K562 (cell line): ENCODE data around the gene SPTAN1. TPM values are rescaled to one million over a fixed set of nuclear protein-coding genes. Genes with fewer than 3 reads are reported as not detected.
"Not testable (repeated sequence)": the region's sequence is repeated elsewhere in the genome, so short reads cannot be mapped to it uniquely, and the experiment has no call there.

Experiments used
- ADNP ChIP-seq: fragments of 200-800 bp; sonication (Bioruptor generic); IDR thresholded peaks from 2 replicates; pipeline ENCODE4 v1.6.1; 2016; ENCODE audit warnings: missing genetic modification characterization, missing compliant biosample characterization
- ARID1B ChIP-seq: fragments of 450-650 bp; IDR thresholded peaks from 2 replicates; pipeline ENCODE4 v1.6.1; 2016; ENCODE audit warnings: antibody characterized with exemption, mild to moderate bottlenecking, inconsistent platforms
- ARNT ChIP-seq, 2 experiments: fragments of 450-650 bp; IDR thresholded peaks; 2 replicates each; pipeline ENCODE4 v1.6.1; 2016; ENCODE audit warnings: mild to moderate bottlenecking in 1 of 2
- CBFB ChIP-seq: sonication (generic); formaldehyde crosslinking; IDR thresholded peaks from 2 replicates; pipeline ENCODE4 v1.4.0; 2020; ENCODE audit warnings: mild to moderate bottlenecking, missing genetic modification reagents
- CC2D1A ChIP-seq: fragments of 450-650 bp; IDR thresholded peaks from 2 replicates; pipeline ENCODE4 v1.6.1; 2017; ENCODE audit warnings: mild to moderate bottlenecking
- DPF2 ChIP-seq: fragments of 450-650 bp; IDR thresholded peaks from 2 replicates; pipeline ENCODE4 v1.6.1; 2016
- EGR1 ChIP-seq: fragments of 450-650 bp; conservative IDR thresholded peaks from 2 replicates; pipeline ENCODE4 v1.6.1; 2017; ENCODE audit warnings: mild to moderate bottlenecking
- EHMT2 ChIP-seq: fragments of 450-650 bp; IDR thresholded peaks from 2 replicates; pipeline ENCODE4 v1.6.1; 2018; ENCODE audit warnings: antibody characterized with exemption
- HLTF ChIP-seq: fragments of 450-650 bp; IDR thresholded peaks from 2 replicates; pipeline ENCODE4 v1.6.1; 2016
- KDM1A ChIP-seq, 2 experiments: fragments of 450-650 bp; IDR thresholded peaks; 2 replicates each; pipeline ENCODE4 v1.6.1; 2016; ENCODE audit warnings: mild to moderate bottlenecking in 2 of 2
- MTA2 ChIP-seq: fragments of 450-650 bp; IDR thresholded peaks from 2 replicates; pipeline ENCODE4 v1.6.1; 2016; ENCODE audit warnings: low read depth
- NEUROD1 ChIP-seq: fragments of 150-350 bp; IDR thresholded peaks from 2 replicates; pipeline ENCODE4 v1.6.1; 2014; ENCODE audit warnings: borderline replicate concordance, low read length, low read depth; ENCODE audit not compliant: partially characterized antibody
- RCOR1 ChIP-seq, 2 experiments: IDR thresholded peaks; 2 replicates each; pipeline ENCODE4 v1.6.1; 2012; ENCODE audit warnings: low read depth in 2 of 2, low read length in 2 of 2, borderline replicate concordance in 1 of 2, improper control_type of control experiment in 1 of 2
- SMARCC2 ChIP-seq: fragments of 450-650 bp; IDR thresholded peaks from 2 replicates; pipeline ENCODE4 v1.6.1; 2017; ENCODE audit warnings: antibody characterized with exemption, moderate library complexity, mild to moderate bottlenecking, low read depth
- TEAD1 ChIP-seq, 2 experiments: fragments of 450-650 bp in 1 of 2; sonication (generic) in 1 of 2; formaldehyde crosslinking; IDR thresholded peaks; 2 replicates each; pipeline versions ENCODE4 v1.4.0 to v1.8.0; 2020 to 2022; ENCODE audit warnings: mild to moderate bottlenecking in 2 of 2, missing genetic modification reagents in 1 of 2
- ZEB2 ChIP-seq: fragments of 450-650 bp; IDR thresholded peaks from 2 replicates; pipeline ENCODE4 v1.6.1; 2016
- polyA plus RNA-seq, 8 experiments: library from polyadenylated mRNA; depleted of rRNA in 4 of 8; stranded (reverse) in 5 of 8; unstranded in 3 of 8; fragments of >200 nt; fragmentation: Nextera tagmentation in 2 of 8; fragmentation: Illumina TruSeq in 1 of 8; extraction: Ambion mirVana in 2 of 8; extraction: Trizol in 1 of 8; gene quantifications; 2 replicates each; pipeline versions ENCODE4 v1.2.1 to v1.2.3, GENCODE V29; 2011 to 2014; ENCODE audit warnings: inconsistent platforms in 1 of 8, missing spikeins in 1 of 8
- total RNA-seq, 7 experiments: library from RNA; depleted of rRNA in 6 of 7; stranded (reverse); fragments of >200 nt in 6 of 7; fragmentation: Illumina TruSeq in 2 of 7; extraction: Trizol in 2 of 7; gene quantifications; 2 replicates each; pipeline versions ENCODE4 v1.2.1 to v1.2.3, GENCODE V29; 2011 to 2021; ENCODE audit warnings: low replicate concordance in 1 of 7
- TF ChIP-seq, protein P1 (sequence below), 2 experiments: fragments of 450-650 bp in 1 of 2; sonication (generic) in 1 of 2; formaldehyde crosslinking in 1 of 2; IDR thresholded peaks; 2 replicates each; pipeline versions ENCODE4 v1.7.1 to v1.9.0; 2016 to 2022; ENCODE audit warnings: inconsistent platforms in 1 of 2, mild to moderate bottlenecking in 1 of 2, missing genetic modification reagents in 1 of 2
- TF ChIP-seq, protein P2 (sequence below): fragments of 450-650 bp; IDR thresholded peaks from 2 replicates; pipeline ENCODE4 v1.6.1; 2016
- TF ChIP-seq, protein P3 (sequence below): sonication (generic); IDR thresholded peaks from 2 replicates; pipeline ENCODE4 v1.6.1; 2016

SPTAN1 gene
- total and polyA plus RNA-seq, 9 of the 15 experiments (the other 6 are each of a cell fraction or from before 2014, with no cell fraction given), result 1.5 to 13.5 (median 6.8) TPM

DNA sequence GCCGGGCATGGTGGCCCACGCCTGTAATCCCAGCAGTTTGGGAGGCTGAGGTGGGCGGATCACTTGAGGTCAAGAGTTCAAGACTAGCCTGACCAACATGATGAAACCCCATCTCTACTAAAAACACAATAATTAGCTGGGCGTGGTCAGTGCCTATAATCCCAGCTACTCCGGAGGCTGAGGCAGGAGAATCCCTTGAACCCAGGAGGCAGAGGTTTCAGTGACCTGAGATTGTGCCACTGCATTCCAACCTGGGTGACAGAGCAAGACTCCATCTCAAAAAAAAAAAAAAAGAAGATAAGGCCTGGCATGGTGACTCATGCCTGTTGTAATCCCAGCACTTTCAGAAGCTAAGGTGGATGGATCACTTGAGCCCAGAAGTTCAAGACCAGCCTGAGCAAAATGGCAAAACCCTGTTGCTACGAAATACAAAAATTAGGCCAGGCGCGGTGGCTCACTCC is 114.1 kb downstream of the SPTAN1 start (continued):
- TF ChIP-seq, protein P1, sequence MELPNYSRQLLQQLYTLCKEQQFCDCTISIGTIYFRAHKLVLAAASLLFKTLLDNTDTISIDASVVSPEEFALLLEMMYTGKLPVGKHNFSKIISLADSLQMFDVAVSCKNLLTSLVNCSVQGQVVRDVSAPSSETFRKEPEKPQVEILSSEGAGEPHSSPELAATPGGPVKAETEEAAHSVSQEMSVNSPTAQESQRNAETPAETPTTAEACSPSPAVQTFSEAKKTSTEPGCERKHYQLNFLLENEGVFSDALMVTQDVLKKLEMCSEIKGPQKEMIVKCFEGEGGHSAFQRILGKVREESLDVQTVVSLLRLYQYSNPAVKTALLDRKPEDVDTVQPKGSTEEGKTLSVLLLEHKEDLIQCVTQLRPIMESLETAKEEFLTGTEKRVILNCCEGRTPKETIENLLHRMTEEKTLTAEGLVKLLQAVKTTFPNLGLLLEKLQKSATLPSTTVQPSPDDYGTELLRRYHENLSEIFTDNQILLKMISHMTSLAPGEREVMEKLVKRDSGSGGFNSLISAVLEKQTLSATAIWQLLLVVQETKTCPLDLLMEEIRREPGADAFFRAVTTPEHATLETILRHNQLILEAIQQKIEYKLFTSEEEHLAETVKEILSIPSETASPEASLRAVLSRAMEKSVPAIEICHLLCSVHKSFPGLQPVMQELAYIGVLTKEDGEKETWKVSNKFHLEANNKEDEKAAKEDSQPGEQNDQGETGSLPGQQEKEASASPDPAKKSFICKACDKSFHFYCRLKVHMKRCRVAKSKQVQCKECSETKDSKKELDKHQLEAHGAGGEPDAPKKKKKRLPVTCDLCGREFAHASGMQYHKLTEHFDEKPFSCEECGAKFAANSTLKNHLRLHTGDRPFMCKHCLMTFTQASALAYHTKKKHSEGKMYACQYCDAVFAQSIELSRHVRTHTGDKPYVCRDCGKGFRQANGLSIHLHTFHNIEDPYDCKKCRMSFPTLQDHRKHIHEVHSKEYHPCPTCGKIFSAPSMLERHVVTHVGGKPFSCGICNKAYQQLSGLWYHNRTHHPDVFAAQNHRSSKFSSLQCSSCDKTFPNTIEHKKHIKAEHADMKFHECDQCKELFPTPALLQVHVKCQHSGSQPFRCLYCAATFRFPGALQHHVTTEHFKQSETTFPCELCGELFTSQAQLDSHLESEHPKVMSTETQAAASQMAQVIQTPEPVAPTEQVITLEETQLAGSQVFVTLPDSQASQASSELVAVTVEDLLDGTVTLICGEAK (IDR thresholded peaks at IDR 0.05), result peak; percentile 49; the same call in 1 of the 2 replicates
- TF ChIP-seq, protein P1 (CRISPR knock-in tag; IDR thresholded peaks at IDR 0.05), result not testable (repeated sequence)
- peak; percentile 45; the same call in 1 of the 2 replicates for TF ChIP-seq MTA2
- TF ChIP-seq, protein P2, sequence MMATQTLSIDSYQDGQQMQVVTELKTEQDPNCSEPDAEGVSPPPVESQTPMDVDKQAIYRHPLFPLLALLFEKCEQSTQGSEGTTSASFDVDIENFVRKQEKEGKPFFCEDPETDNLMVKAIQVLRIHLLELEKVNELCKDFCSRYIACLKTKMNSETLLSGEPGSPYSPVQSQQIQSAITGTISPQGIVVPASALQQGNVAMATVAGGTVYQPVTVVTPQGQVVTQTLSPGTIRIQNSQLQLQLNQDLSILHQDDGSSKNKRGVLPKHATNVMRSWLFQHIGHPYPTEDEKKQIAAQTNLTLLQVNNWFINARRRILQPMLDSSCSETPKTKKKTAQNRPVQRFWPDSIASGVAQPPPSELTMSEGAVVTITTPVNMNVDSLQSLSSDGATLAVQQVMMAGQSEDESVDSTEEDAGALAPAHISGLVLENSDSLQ, result peak; percentile 53; the same call in 1 of the 2 replicates
- peak; percentile 99 for TF ChIP-seq DPF2
- TF ChIP-seq RCOR1 (IDR thresholded peaks at IDR 0.05; ENCODE audit: borderline replicate concordance in 1 of 2, low read depth in 2 of 2, low read length in 2 of 2), result peak in 1 of 2 experiments; percentile 52; a peak in 1 of 4 replicates
- peak in 1 of 2 experiments; percentile 88; a peak in 1 of 4 replicates for TF ChIP-seq ARNT (IDR thresholded peaks at IDR 0.05)
- peak in 1 of 2 experiments; percentile 67; a peak in 1 of 4 replicates for TF ChIP-seq TEAD1 (CRISPR knock-in tag; IDR thresholded peaks at IDR 0.05)
- peak; percentile 69; the same call in 1 of the 2 replicates for TF ChIP-seq EHMT2
- TF ChIP-seq, protein P3, sequence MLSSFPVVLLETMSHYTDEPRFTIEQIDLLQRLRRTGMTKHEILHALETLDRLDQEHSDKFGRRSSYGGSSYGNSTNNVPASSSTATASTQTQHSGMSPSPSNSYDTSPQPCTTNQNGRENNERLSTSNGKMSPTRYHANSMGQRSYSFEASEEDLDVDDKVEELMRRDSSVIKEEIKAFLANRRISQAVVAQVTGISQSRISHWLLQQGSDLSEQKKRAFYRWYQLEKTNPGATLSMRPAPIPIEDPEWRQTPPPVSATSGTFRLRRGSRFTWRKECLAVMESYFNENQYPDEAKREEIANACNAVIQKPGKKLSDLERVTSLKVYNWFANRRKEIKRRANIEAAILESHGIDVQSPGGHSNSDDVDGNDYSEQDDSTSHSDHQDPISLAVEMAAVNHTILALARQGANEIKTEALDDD, result peak; percentile 28; the same call in 1 of the 2 replicates
- peak; percentile 23 for TF ChIP-seq NEUROD1
- TF ChIP-seq CC2D1A, result 0 out of 2 replicates have a peak, but pooled peaks have one; percentile 54
- peak; percentile 81 to 83; a peak in 3 of 4 replicates for TF ChIP-seq KDM1A (IDR thresholded peaks at IDR 0.05)
- 0 out of 2 replicates have a peak, but pooled peaks have one; percentile 18 for TF ChIP-seq CBFB
- peak; percentile 90 for TF ChIP-seq ARID1B
- TF ChIP-seq SMARCC2, result peak; percentile 91
- peak; percentile 59; the same call in 1 of the 2 replicates for TF ChIP-seq HLTF
- peak; percentile 33; the same call in 1 of the 2 replicates for TF ChIP-seq ADNP (tag)
- TF ChIP-seq EGR1, result peak; percentile 89
- peak; percentile 86; the same call in 1 of the 2 replicates for TF ChIP-seq ZEB2
